IMR-90 (cell line): ENCODE results near the gene GRAMD1A.

ENCODE experiments used
- CEBPB ChIP-seq: IDR thresholded peaks from 2 replicates; pipeline ENCODE4 v1.6.1; 2012; ENCODE audit warnings: low read depth, low read length, improper control_type of control experiment
- CTCF ChIP-seq: conservative IDR thresholded peaks from 2 replicates; pipeline ENCODE4 v1.5.1; 2012; ENCODE audit warnings: mild to moderate bottlenecking, low read depth, low read length, improper control_type of control experiment
- ELK1 ChIP-seq: fragments of 150-350 bp; IDR thresholded peaks from 2 replicates; pipeline ENCODE4 v1.6.1; 2016; ENCODE audit warnings: low read depth, mild to moderate bottlenecking, low read length, moderate library complexity, borderline replicate concordance
- MAFK ChIP-seq: IDR thresholded peaks from 2 replicates; pipeline ENCODE4 v1.6.1; 2012; ENCODE audit warnings: low read depth, low read length, improper control_type of control experiment
- MXI1 ChIP-seq: IDR thresholded peaks from 2 replicates; pipeline ENCODE4 v1.6.1; 2012; ENCODE audit warnings: low read depth, mild to moderate bottlenecking, low read length, moderate library complexity, borderline replicate concordance
- NFE2L2 ChIP-seq: fragments of 150-350 bp; IDR thresholded peaks from 2 replicates; pipeline ENCODE4 v1.6.1; 2016; ENCODE audit warnings: low read depth, mild to moderate bottlenecking, low read length
- POLR2A ChIP-seq: IDR thresholded peaks from 2 replicates; pipeline ENCODE4 v1.6.1; 2012; ENCODE audit warnings: mild to moderate bottlenecking, low read depth, low read length
- RAD21 ChIP-seq: IDR thresholded peaks from 2 replicates; pipeline ENCODE4 v1.6.1; 2012; ENCODE audit warnings: low read length, improper control_type of control experiment
- SMC3 ChIP-seq: fragments of 150-350 bp; IDR thresholded peaks from 2 replicates; pipeline ENCODE4 v1.6.1; 2016; ENCODE audit warnings: low read depth, mild to moderate bottlenecking, antibody characterized with exemption, low read length, moderate library complexity

GRCh38 chr19:34961775-34962686 lies 38.1 kb upstream of the GRAMD1A start:
- no peak for TF ChIP-seq CTCF
- no peak for TF ChIP-seq POLR2A
- TF ChIP-seq RAD21, result no peak
- no peak for TF ChIP-seq CEBPB
- TF ChIP-seq NFE2L2, result no peak
- no peak for TF ChIP-seq MAFK
- no peak for TF ChIP-seq ELK1
- no peak for TF ChIP-seq SMC3
- TF ChIP-seq MXI1, result no peak
